PC-3 (cell line): ENCODE results near the gene PDGFB.

Experiments
- EZH2 ChIP-seq: fragments of 300-600 bp; sonication (generic); IDR thresholded peaks from one replicate; pipeline ENCODE4 v1.6.1; 2017; ENCODE audit warnings: antibody characterized with exemption, mild to moderate bottlenecking, low read length; ENCODE audit not compliant: unreplicated experiment
- EZH2phosphoT487 ChIP-seq: fragments of 300-600 bp; sonication (generic); IDR thresholded peaks from 2 replicates; pipeline ENCODE4 v1.6.1; 2018; ENCODE audit warnings: mild to moderate bottlenecking, antibody characterized with exemption, low read length, borderline replicate concordance
- TF ChIP-seq, protein P1 (sequence below): fragments of 300-600 bp; sonication (generic); conservative IDR thresholded peaks from 2 replicates; pipeline ENCODE4 v1.5.1; 2017; ENCODE audit warnings: antibody characterized with exemption, low read depth, mild to moderate bottlenecking, low read length

GRCh38 chr22:39280250-39280649 lies 35.5 kb upstream of the PDGFB start:
- TF ChIP-seq, protein P1, sequence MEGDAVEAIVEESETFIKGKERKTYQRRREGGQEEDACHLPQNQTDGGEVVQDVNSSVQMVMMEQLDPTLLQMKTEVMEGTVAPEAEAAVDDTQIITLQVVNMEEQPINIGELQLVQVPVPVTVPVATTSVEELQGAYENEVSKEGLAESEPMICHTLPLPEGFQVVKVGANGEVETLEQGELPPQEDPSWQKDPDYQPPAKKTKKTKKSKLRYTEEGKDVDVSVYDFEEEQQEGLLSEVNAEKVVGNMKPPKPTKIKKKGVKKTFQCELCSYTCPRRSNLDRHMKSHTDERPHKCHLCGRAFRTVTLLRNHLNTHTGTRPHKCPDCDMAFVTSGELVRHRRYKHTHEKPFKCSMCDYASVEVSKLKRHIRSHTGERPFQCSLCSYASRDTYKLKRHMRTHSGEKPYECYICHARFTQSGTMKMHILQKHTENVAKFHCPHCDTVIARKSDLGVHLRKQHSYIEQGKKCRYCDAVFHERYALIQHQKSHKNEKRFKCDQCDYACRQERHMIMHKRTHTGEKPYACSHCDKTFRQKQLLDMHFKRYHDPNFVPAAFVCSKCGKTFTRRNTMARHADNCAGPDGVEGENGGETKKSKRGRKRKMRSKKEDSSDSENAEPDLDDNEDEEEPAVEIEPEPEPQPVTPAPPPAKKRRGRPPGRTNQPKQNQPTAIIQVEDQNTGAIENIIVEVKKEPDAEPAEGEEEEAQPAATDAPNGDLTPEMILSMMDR = no peak
- TF ChIP-seq EZH2 (no peak), EZH2phosphoT487 (no peak)
